Activated CD4-positive, alpha-beta memory T cell treated with anti-CD3 and anti-CD28 coated beads, Interleukin-2, amount 10 ng/mL, durations not matched to agents 7 days and 5 days (primary cell): ENCODE data around the gene SLC25A5. TPM values are rescaled to one million over a fixed set of nuclear protein-coding genes. Genes with fewer than 3 reads are reported as not detected.
"Not testable (repeated sequence)": the region's sequence is repeated elsewhere in the genome, so short reads cannot be mapped to it uniquely, and the experiment has no call there.

Experiments used
- CTCF ChIA-PET: fragments of 350-600 bp; sonication (Branson Sonifier 250); formaldehyde crosslinking; loops from one replicate; lab custom pipeline; 2021; ENCODE audit warnings: antibody characterized with exemption, inconsistent platforms; lab: Charles Lee
- POLR2A ChIA-PET: fragments of 350-600 bp; sonication (Branson Sonifier 250); formaldehyde crosslinking; loops from one replicate; lab custom pipeline; 2021; ENCODE audit warnings: antibody characterized with exemption; lab: Charles Lee
- DNase-seq: peaks from one replicate; pipeline ENCODE4 v3.0.0-alpha.2; 2020
- H3K27ac Mint-ChIP-seq: one replicate; pipeline ENCODE4 v1.8.0; 2021; ENCODE audit warnings: mild to moderate bottlenecking, mixed read lengths
- H3K27me3 Mint-ChIP-seq: one replicate; pipeline ENCODE4 v1.8.0; 2021; ENCODE audit warnings: mixed read lengths
- H3K36me3 Mint-ChIP-seq: one replicate; pipeline ENCODE4 v1.8.0; 2021; ENCODE audit warnings: low read depth, mixed read lengths
- H3K4me1 Mint-ChIP-seq: one replicate; pipeline ENCODE4 v1.8.0; 2021; ENCODE audit warnings: mixed read lengths
- H3K4me3 Mint-ChIP-seq: one replicate; pipeline ENCODE4 v1.8.0; 2021; ENCODE audit warnings: mild to moderate bottlenecking, mixed read lengths
- H3K9me3 Mint-ChIP-seq: one replicate; pipeline ENCODE4 v1.8.0; 2021; ENCODE audit warnings: mixed read lengths
- total RNA-seq, 2 experiments: library from RNA; stranded (reverse); gene quantifications; one replicate each; pipeline ENCODE4 v1.2.3, GENCODE V29; 2021

Gene SLC25A5
- total RNA-seq, 2 experiments from 2014 or later = 403 TPM

- Mint-ChIP-seq H3K36me3 (no peaks in the 10 kb centered on the region), H3K9me3 (no peaks in the 10 kb centered on the region), H3K4me3 (no peak overlapping the region), H3K4me1 (peaks cover 29% of the 10 kb centered on the region), H3K27me3 (no peaks in the 10 kb centered on the region), H3K27ac (no peak overlapping the region)
- ChIA-PET CTCF (interaction anchor here (1.2 kb wide), 1 partner anchor 12 kb away, joined by 3 read pairs; no protein-coding TSS in a partner anchor), POLR2A (no interaction called here)
- no peak for DNase-seq
Observed at GRCh38 chrX:119500061-119500800, 32.0 kb downstream of the SLC25A5 start.

- H3K4me3 Mint-ChIP-seq = no peak overlapping the region
- H3K27ac Mint-ChIP-seq = no peak overlapping the region
- CTCF ChIA-PET = no interaction called here
- no peaks in the 10 kb centered on the region for H3K36me3 Mint-ChIP-seq
- H3K27me3 Mint-ChIP-seq = no peaks in the 10 kb centered on the region
- DNase-seq = no peak
- POLR2A ChIA-PET = no interaction called here
- peaks cover 21% of the 10 kb centered on the region for H3K4me1 Mint-ChIP-seq
- H3K9me3 Mint-ChIP-seq = no peaks in the 10 kb centered on the region
Observed at GRCh38 chrX:119501511-119502148, 33.4 kb downstream of the SLC25A5 start.

GRCh38 chrX:119502727-119503483 is 34.7 kb downstream of the SLC25A5 start:
- DNase-seq = peak; percentile 20
- H3K36me3 Mint-ChIP-seq = no peaks in the 10 kb centered on the region
- peaks cover 15% of the 10 kb centered on the region for H3K4me1 Mint-ChIP-seq
- H3K27ac Mint-ChIP-seq = no peak overlapping the region
- no peaks in the 10 kb centered on the region for H3K9me3 Mint-ChIP-seq
- H3K4me3 Mint-ChIP-seq = no peak overlapping the region
- no peaks in the 10 kb centered on the region for H3K27me3 Mint-ChIP-seq
- ChIA-PET CTCF (interaction anchor here (0.6 kb wide), 1 partner anchor 20 kb away, joined by 4 read pairs; no protein-coding TSS in a partner anchor), POLR2A (interaction anchor here (1.2 kb wide), 1 partner anchor 14 kb away, joined by 5 read pairs; no protein-coding TSS in a partner anchor)

- Mint-ChIP-seq H3K9me3 (no peaks in the 10 kb centered on the region), H3K4me1 (peaks cover 15% of the 10 kb centered on the region), H3K27ac (no peak overlapping the region), H3K4me3 (no peak overlapping the region), H3K36me3 (no peaks in the 10 kb centered on the region), H3K27me3 (no peaks in the 10 kb centered on the region)
- ChIA-PET CTCF (interaction anchor here (0.6 to 0.9 kb wide), 2 partner anchors 9 to 21 kb away, joined by 3 to 4 read pairs; no protein-coding TSS in a partner anchor), POLR2A (interaction anchor here (1.2 kb wide), 1 partner anchor 15 kb away, joined by 5 read pairs; no protein-coding TSS in a partner anchor)
- DNase-seq = no peak
Observed at GRCh38 chrX:119503484-119503861, 35.2 kb downstream of the SLC25A5 start.

- CTCF ChIA-PET = interaction anchor here (1.2 kb wide), 1 partner anchor 15 kb away, joined by 4 read pairs; no protein-coding TSS in a partner anchor
- H3K27ac Mint-ChIP-seq, POLR2A ChIA-PET: not testable (repeated sequence)
Observed at GRCh38 chrX:119505145-119505544, 36.9 kb downstream of the SLC25A5 start.

GRCh38 chrX:119505945-119506344 is 37.7 kb downstream of the SLC25A5 start:
- no peak for DNase-seq
- ChIA-PET CTCF (interaction anchor here (1.2 kb wide), 1 partner anchor 16 kb away, joined by 4 read pairs; no protein-coding TSS in a partner anchor), POLR2A (no interaction called here)
- Mint-ChIP-seq H3K27me3 (no peaks in the 10 kb centered on the region), H3K4me3 (no peak overlapping the region), H3K4me1 (peaks cover 15% of the 10 kb centered on the region), H3K9me3 (no peaks in the 10 kb centered on the region), H3K36me3 (no peaks in the 10 kb centered on the region), H3K27ac (no peak overlapping the region)

More at GRCh38 chrX:119505145-119505544, 36.9 kb downstream of the SLC25A5 start:
- H3K4me3 Mint-ChIP-seq, H3K27me3 Mint-ChIP-seq, H3K36me3 Mint-ChIP-seq, DNase-seq, H3K9me3 Mint-ChIP-seq: not testable (repeated sequence)
- peaks cover 15% of the 10 kb centered on the region for H3K4me1 Mint-ChIP-seq

- ChIA-PET POLR2A (no interaction called here), CTCF (no interaction called here)
- H3K27ac Mint-ChIP-seq = no peak overlapping the region
- no peaks in the 10 kb centered on the region for H3K36me3 Mint-ChIP-seq
- DNase-seq = no peak
- H3K4me1 Mint-ChIP-seq = peaks cover 9% of the 10 kb centered on the region
- H3K4me3 Mint-ChIP-seq = no peak overlapping the region
- no peaks in the 10 kb centered on the region for H3K9me3 Mint-ChIP-seq
- no peaks in the 10 kb centered on the region for H3K27me3 Mint-ChIP-seq
Observed at GRCh38 chrX:119507206-119507605, 39.0 kb downstream of the SLC25A5 start.

- H3K4me1 Mint-ChIP-seq = peaks cover 4% of the 10 kb centered on the region
Observed at GRCh38 chrX:119512146-119512800, 44.0 kb downstream of the SLC25A5 start.

GRCh38 chrX:119516157-119516702 is 48.0 kb downstream of the SLC25A5 start:
- DNase-seq = peak; percentile 41
- peaks cover 4% of the 10 kb centered on the region for H3K4me1 Mint-ChIP-seq
- ChIA-PET CTCF (interaction anchor here (0.6 to 2.6 kb wide), 14 partner anchors 24 to 1021 kb away, joined by 3 to 35 read pairs (median 4); partner anchors contain the start of genes DOCK11, NKRF and UBE2A), POLR2A (interaction anchor here (0.8 kb wide), 1 partner anchor 46 kb away, joined by 3 read pairs; no protein-coding TSS in a partner anchor)
- no peak overlapping the region for H3K27ac Mint-ChIP-seq
- no peaks in the 10 kb centered on the region for H3K27me3 Mint-ChIP-seq
- H3K4me3 Mint-ChIP-seq = no peak overlapping the region
- no peaks in the 10 kb centered on the region for H3K9me3 Mint-ChIP-seq
- no peaks in the 10 kb centered on the region for H3K36me3 Mint-ChIP-seq

More at GRCh38 chrX:119512146-119512800, 44.0 kb downstream of the SLC25A5 start:
- no peak overlapping the region for H3K27ac Mint-ChIP-seq
- H3K9me3 Mint-ChIP-seq = no peaks in the 10 kb centered on the region
- ChIA-PET POLR2A (interaction anchor here (0.9 kb wide), 1 partner anchor 43 kb away, joined by 4 read pairs; no protein-coding TSS in a partner anchor), CTCF (interaction anchor here (0.8 to 1.6 kb wide), 4 partner anchors 8 to 43 kb away, joined by 3 to 5 read pairs (median 4); no protein-coding TSS in a partner anchor)
- no peaks in the 10 kb centered on the region for H3K27me3 Mint-ChIP-seq
- peak; percentile 19 for DNase-seq
- H3K36me3 Mint-ChIP-seq = no peaks in the 10 kb centered on the region
- no peak overlapping the region for H3K4me3 Mint-ChIP-seq

- no peak overlapping the region for H3K27ac Mint-ChIP-seq
- H3K4me3 Mint-ChIP-seq = no peak overlapping the region
- CTCF ChIA-PET = no interaction called here
- H3K9me3 Mint-ChIP-seq = no peaks in the 10 kb centered on the region
- no peak for DNase-seq
- H3K4me1 Mint-ChIP-seq = peaks cover 4% of the 10 kb centered on the region
- no peaks in the 10 kb centered on the region for H3K36me3 Mint-ChIP-seq
- POLR2A ChIA-PET = no interaction called here
- no peaks in the 10 kb centered on the region for H3K27me3 Mint-ChIP-seq
Observed at GRCh38 chrX:119518371-119518770, 50.1 kb downstream of the SLC25A5 start.
